Measurements from ENCODE around the gene DBF4B.

- TF ChIP-seq ZNF121 (CRISPR knock-in tag; IDR thresholded peaks at IDR 0.05) (peak; percentile 76), CHD2 (IDR thresholded peaks at IDR 0.05; ENCODE audit: low read depth, low read length) (no peak), TAF1 (CRISPR knock-in tag; IDR thresholded peaks at IDR 0.05) (no peak), CTCF (CRISPR knock-in tag; IDR thresholded peaks at IDR 0.05) (no peak), HOXA3 (CRISPR knock-in tag; IDR thresholded peaks at IDR 0.05) (no peak), PATZ1 (CRISPR knock-in tag; IDR thresholded peaks at IDR 0.05) (no peak)
These were observed 58.1 kb downstream of the DBF4B start for GRCh38 chr17:44766409-44767038.

All from HepG2 (cell line).